ENCODE measurements around the gene OR6C6. TPM values are rescaled to one million over a fixed set of nuclear protein-coding genes. Genes with fewer than 3 reads are reported as not detected.
"Not testable (repeated sequence)": the region's sequence is repeated elsewhere in the genome, so short reads cannot be mapped to it uniquely, and the experiment has no call there.

OR6C6 gene
- not detected in 2 replicates for total RNA-seq (2014; rRNA removed; shearing (Covaris generic); ENCODE audit: low replicate concordance)

- no peak for DNase-seq
- Histone ChIP-seq H3K27me3 (ENCODE audit: low read length) (no peaks in the 10 kb centered on the region), H3K9me2 (replicated peaks; ENCODE audit: insufficient read depth, low read length) (no peaks in the 10 kb centered on the region), H3K27ac (ENCODE audit: low read length) (no peak within 1 kb of the TSS), H2AFZ (ENCODE audit: low read length) (no peak within 1 kb of the TSS), H3K9ac (ENCODE audit: low read length) (no peak within 1 kb of the TSS), H3K9me3 (ENCODE audit: low read length) (no peaks in the 10 kb centered on the region), H4K20me1 (ENCODE audit: insufficient read depth, low read depth, low read length) (no peaks in the 10 kb centered on the region), H3K4me1 (ENCODE audit: low read length) (no peaks in the 10 kb centered on the region), H3K79me2 (ENCODE audit: low read length) (no peaks in the 10 kb centered on the region), H3K4me3 (ENCODE audit: low read length) (no peak within 1 kb of the TSS), H3K36me3 (ENCODE audit: insufficient read depth, low read length) (no peaks in the 10 kb centered on the region), H3K4me2 (ENCODE audit: low read depth, low read length, poor library complexity, severe bottlenecking) (no peak within 1 kb of the TSS)
These were observed at the start of gene OR6C6 for GRCh38 chr12:55296469-55296868. TSS of gene OR6C6 (minus strand) at chr12:55296569. CDS start at chr12:55295232, 1,337 bp downstream.

- no peak overlapping the region for H3K4me2 ChIP-seq (ENCODE audit: low read depth, low read length, poor library complexity, severe bottlenecking)
These were observed 39.6 kb upstream of the OR6C6 start for GRCh38 chr12:55336002-55336401.

GRCh38 chr12:55330446-55330845, 34.1 kb upstream of the OR6C6 start, which contains the start of gene OR6C3:
TSS of gene OR6C3 (plus strand) at chr12:55330746. CDS start at chr12:55331701, 955 bp downstream.
- Histone ChIP-seq H3K9me3 (ENCODE audit: low read length) (no peaks in the 10 kb centered on the region), H3K79me2 (ENCODE audit: low read length) (no peaks in the 10 kb centered on the region), H3K27ac (ENCODE audit: low read length) (no peak within 1 kb of the TSS), H3K4me1 (ENCODE audit: low read length) (no peaks in the 10 kb centered on the region), H3K4me3 (ENCODE audit: low read length) (no peak within 1 kb of the TSS), H3K9ac (ENCODE audit: low read length) (no peak within 1 kb of the TSS), H3K27me3 (ENCODE audit: low read length) (no peaks in the 10 kb centered on the region), H3K9me2 (replicated peaks; ENCODE audit: insufficient read depth, low read length) (no peaks in the 10 kb centered on the region), H3K36me3 (ENCODE audit: insufficient read depth, low read length) (no peaks in the 10 kb centered on the region), H2AFZ (ENCODE audit: low read length) (no peak within 1 kb of the TSS), H4K20me1 (ENCODE audit: insufficient read depth, low read depth, low read length) (no peaks in the 10 kb centered on the region), H3K4me2 (ENCODE audit: low read depth, low read length, poor library complexity, severe bottlenecking) (no peak within 1 kb of the TSS)
- DNase-seq = no peak

More at GRCh38 chr12:55336002-55336401, 39.6 kb upstream of the OR6C6 start:
- H2AFZ ChIP-seq (ENCODE audit: low read length) = no peak overlapping the region
- H3K36me3 ChIP-seq (ENCODE audit: insufficient read depth, low read length) = no peaks in the 10 kb centered on the region
- H3K4me1 ChIP-seq (ENCODE audit: low read length) = no peaks in the 10 kb centered on the region
- no peak overlapping the region for H3K27ac ChIP-seq (ENCODE audit: low read length)
- no peaks in the 10 kb centered on the region for H3K27me3 ChIP-seq (ENCODE audit: low read length)
- no peak overlapping the region for H3K4me3 ChIP-seq (ENCODE audit: low read length)
- no peak for DNase-seq
- no peaks in the 10 kb centered on the region for H3K9me3 ChIP-seq (ENCODE audit: low read length)
- no peaks in the 10 kb centered on the region for H3K9me2 ChIP-seq (replicated peaks; ENCODE audit: insufficient read depth, low read length)
- no peaks in the 10 kb centered on the region for H3K79me2 ChIP-seq (ENCODE audit: low read length)
- H3K9ac ChIP-seq (ENCODE audit: low read length) = no peak overlapping the region
- H4K20me1 ChIP-seq (ENCODE audit: insufficient read depth, low read depth, low read length) = no peaks in the 10 kb centered on the region

- not testable (repeated sequence) for H4K20me1 ChIP-seq (ENCODE audit: insufficient read depth, low read depth, low read length); DNase-seq; H3K9me2 ChIP-seq (replicated peaks; ENCODE audit: insufficient read depth, low read length); H3K4me1 ChIP-seq (ENCODE audit: low read length); H3K27ac ChIP-seq (ENCODE audit: low read length); H3K4me2 ChIP-seq (ENCODE audit: low read depth, low read length, poor library complexity, severe bottlenecking); H2AFZ ChIP-seq (ENCODE audit: low read length); H3K79me2 ChIP-seq (ENCODE audit: low read length); H3K9ac ChIP-seq (ENCODE audit: low read length); H3K27me3 ChIP-seq (ENCODE audit: low read length); H3K9me3 ChIP-seq (ENCODE audit: low read length); H3K36me3 ChIP-seq (ENCODE audit: insufficient read depth, low read length); H3K4me3 ChIP-seq (ENCODE audit: low read length)
These were observed 29.4 kb upstream of the OR6C6 start for GRCh38 chr12:55325801-55326200.

GRCh38 chr12:55320201-55320600, 23.8 kb upstream of the OR6C6 start:
- no peak overlapping the region for H2AFZ ChIP-seq (ENCODE audit: low read length)
- H3K9ac ChIP-seq (ENCODE audit: low read length) = no peak overlapping the region
- no peaks in the 10 kb centered on the region for H3K9me3 ChIP-seq (ENCODE audit: low read length)
- no peak overlapping the region for H3K27ac ChIP-seq (ENCODE audit: low read length)
- no peak for DNase-seq
- H3K36me3 ChIP-seq (ENCODE audit: insufficient read depth, low read length) = no peaks in the 10 kb centered on the region
- no peak overlapping the region for H3K4me2 ChIP-seq (ENCODE audit: low read depth, low read length, poor library complexity, severe bottlenecking)
- H3K79me2 ChIP-seq (ENCODE audit: low read length) = no peaks in the 10 kb centered on the region
- no peaks in the 10 kb centered on the region for H3K27me3 ChIP-seq (ENCODE audit: low read length)
- no peaks in the 10 kb centered on the region for H3K9me2 ChIP-seq (replicated peaks; ENCODE audit: insufficient read depth, low read length)
- H3K4me1 ChIP-seq (ENCODE audit: low read length) = no peaks in the 10 kb centered on the region
- no peak overlapping the region for H3K4me3 ChIP-seq (ENCODE audit: low read length)
- no peaks in the 10 kb centered on the region for H4K20me1 ChIP-seq (ENCODE audit: insufficient read depth, low read depth, low read length)

- Histone ChIP-seq H4K20me1 (ENCODE audit: insufficient read depth, low read depth, low read length) (no peaks in the 10 kb centered on the region), H3K9me2 (replicated peaks; ENCODE audit: insufficient read depth, low read length) (no peaks in the 10 kb centered on the region)
These were observed 17.7 kb upstream of the OR6C6 start, which contains the start of gene OR6C1 for GRCh38 chr12:55314043-55314442. TSS of gene OR6C1 (plus strand) at chr12:55314343. CDS start at chr12:55320600, 6,257 bp downstream.

GRCh38 chr12:55289999-55290398, 6.4 kb downstream of the OR6C6 start:
- no peaks in the 10 kb centered on the region for H3K4me1 ChIP-seq (ENCODE audit: low read length)
- H3K79me2 ChIP-seq (ENCODE audit: low read length) = no peaks in the 10 kb centered on the region
- no peak overlapping the region for H2AFZ ChIP-seq (ENCODE audit: low read length)
- H3K4me3 ChIP-seq (ENCODE audit: low read length) = no peak overlapping the region
- no peak for DNase-seq
- H3K9me2 ChIP-seq (replicated peaks; ENCODE audit: insufficient read depth, low read length) = no peaks in the 10 kb centered on the region
- no peak overlapping the region for H3K27ac ChIP-seq (ENCODE audit: low read length)
- no peak overlapping the region for H3K4me2 ChIP-seq (ENCODE audit: low read depth, low read length, poor library complexity, severe bottlenecking)
- no peaks in the 10 kb centered on the region for H3K27me3 ChIP-seq (ENCODE audit: low read length)
- no peaks in the 10 kb centered on the region for H4K20me1 ChIP-seq (ENCODE audit: insufficient read depth, low read depth, low read length)
- H3K9me3 ChIP-seq (ENCODE audit: low read length) = no peaks in the 10 kb centered on the region
- H3K9ac ChIP-seq (ENCODE audit: low read length) = no peak overlapping the region
- no peaks in the 10 kb centered on the region for H3K36me3 ChIP-seq (ENCODE audit: insufficient read depth, low read length)

More at GRCh38 chr12:55314043-55314442, 17.7 kb upstream of the OR6C6 start, which contains the start of gene OR6C1:
- H3K36me3 ChIP-seq (ENCODE audit: insufficient read depth, low read length) = no peaks in the 10 kb centered on the region
- H3K27ac ChIP-seq (ENCODE audit: low read length) = no peak within 1 kb of the TSS
- no peak within 1 kb of the TSS for H2AFZ ChIP-seq (ENCODE audit: low read length)
- no peak within 1 kb of the TSS for H3K4me3 ChIP-seq (ENCODE audit: low read length)
- H3K9me3 ChIP-seq (ENCODE audit: low read length) = no peaks in the 10 kb centered on the region
- H3K4me1 ChIP-seq (ENCODE audit: low read length) = no peaks in the 10 kb centered on the region
- no peak for DNase-seq
- no peak within 1 kb of the TSS for H3K9ac ChIP-seq (ENCODE audit: low read length)
- H3K27me3 ChIP-seq (ENCODE audit: low read length) = no peaks in the 10 kb centered on the region
- no peak within 1 kb of the TSS for H3K4me2 ChIP-seq (ENCODE audit: low read depth, low read length, poor library complexity, severe bottlenecking)
- H3K79me2 ChIP-seq (ENCODE audit: low read length) = no peaks in the 10 kb centered on the region

- no peaks in the 10 kb centered on the region for H3K79me2 ChIP-seq (ENCODE audit: low read length)
- no peak overlapping the region for H3K4me2 ChIP-seq (ENCODE audit: low read depth, low read length, poor library complexity, severe bottlenecking)
- H3K9me3 ChIP-seq (ENCODE audit: low read length) = no peaks in the 10 kb centered on the region
- no peaks in the 10 kb centered on the region for H3K27me3 ChIP-seq (ENCODE audit: low read length)
- no peaks in the 10 kb centered on the region for H3K36me3 ChIP-seq (ENCODE audit: insufficient read depth, low read length)
- no peaks in the 10 kb centered on the region for H3K9me2 ChIP-seq (replicated peaks; ENCODE audit: insufficient read depth, low read length)
- no peak overlapping the region for H2AFZ ChIP-seq (ENCODE audit: low read length)
- no peak overlapping the region for H3K27ac ChIP-seq (ENCODE audit: low read length)
- DNase-seq = no peak
- H3K9ac ChIP-seq (ENCODE audit: low read length) = no peak overlapping the region
- H3K4me3 ChIP-seq (ENCODE audit: low read length) = no peak overlapping the region
- H3K4me1 ChIP-seq (ENCODE audit: low read length) = no peaks in the 10 kb centered on the region
- no peaks in the 10 kb centered on the region for H4K20me1 ChIP-seq (ENCODE audit: insufficient read depth, low read depth, low read length)
These were observed 15.4 kb downstream of the OR6C6 start for GRCh38 chr12:55280991-55281390.

Data from Karpas-422 (cell line).